SK-N-SH (cell line): ENCODE results near the gene EDN2. TPM values are rescaled to one million over a fixed set of nuclear protein-coding genes. Genes with fewer than 3 reads are reported as not detected.

Experiments
- CTCF ChIA-PET: fragments of 300-600, 350-600 bp; formaldehyde crosslinking; extraction: SDS; loops from one replicate; lab custom pipeline; 2021; lab: Yijun Ruan, JAX
- POLR2A ChIA-PET: fragments of 350-600 bp; sonication (Branson Sonifier 250); formaldehyde crosslinking; extraction: SDS; loops from one replicate; lab custom pipeline; 2020; ENCODE audit warnings: antibody characterized with exemption, inconsistent platforms; lab: Yijun Ruan, JAX
- DNase-seq: peaks from one replicate; pipeline ENCODE4 v3.0.0; 2012
- H2AFZ ChIP-seq: fragments of 200-600 bp; sonication (generic); 2 replicates; pipeline ENCODE4 v1.8.1; 2016; ENCODE audit warnings: antibody characterized with exemption, mild to moderate bottlenecking, low read depth
- H3F3A ChIP-seq: fragments of 200-600 bp; sonication (generic); replicated peaks from 2 replicates; pipeline ENCODE3; 2016; ENCODE audit warnings: antibody characterized with exemption, mild to moderate bottlenecking; ENCODE audit not compliant: insufficient read depth
- H3K27ac ChIP-seq, 2 experiments: fragments of 200-500 bp in 1 of 2; fragments of 200-600 bp in 1 of 2; sonication (Bioruptor generic) in 1 of 2; sonication (generic), shearing (Covaris generic) in 1 of 2; 2 replicates each; pipeline versions ENCODE4 v1.5.1 to v1.6.1; 2014 to 2016; ENCODE audit warnings: low read depth in 2 of 2, inconsistent platforms in 1 of 2, low read length in 1 of 2, mild to moderate bottlenecking in 1 of 2, mixed read lengths in 1 of 2
- H3K27me3 ChIP-seq: fragments of 200-600 bp; sonication (generic), shearing (Covaris generic); 2 replicates; pipeline ENCODE4 v1.6.1; 2016; ENCODE audit warnings: mixed run types; ENCODE audit not compliant: insufficient read depth
- H3K36me3 ChIP-seq, 2 experiments: fragments of 200-500 bp in 1 of 2; fragments of 200-600 bp in 1 of 2; sonication (Bioruptor generic) in 1 of 2; sonication (generic) in 1 of 2; replicated peaks in 1 of 2; 2 replicates each; pipeline versions ENCODE3 to v1.5.1; 2014 to 2016; ENCODE audit warnings: low read length in 1 of 2, mild to moderate bottlenecking in 1 of 2; ENCODE audit not compliant: insufficient read depth in 2 of 2, control insufficient read depth in 1 of 2
- H3K4me1 ChIP-seq, 2 experiments: fragments of 200-500 bp in 1 of 2; fragments of 200-600 bp in 1 of 2; sonication (Bioruptor generic) in 1 of 2; sonication (generic), shearing (Covaris generic) in 1 of 2; 2 replicates each; pipeline versions ENCODE4 v1.5.1 to v1.6.1; 2014 to 2016; ENCODE audit warnings: low read depth in 1 of 2, low read length in 1 of 2, mixed run types in 1 of 2; ENCODE audit not compliant: insufficient read depth in 2 of 2, control insufficient read depth in 1 of 2
- H3K4me2 ChIP-seq: fragments of 200-600 bp; sonication (generic), shearing (Covaris generic); 2 replicates; pipeline ENCODE4 v1.6.1; 2017; ENCODE audit warnings: mixed run types
- H3K4me3 ChIP-seq, 2 experiments: fragments of 200-500 bp in 1 of 2; fragments of 200-600 bp in 1 of 2; sonication (Bioruptor generic) in 1 of 2; sonication (generic), shearing (Covaris generic) in 1 of 2; 2 replicates each; pipeline versions ENCODE4 v1.5.1 to v1.8.1; 2014 to 2016; ENCODE audit warnings: low read depth in 2 of 2, inconsistent platforms in 1 of 2, low read length in 1 of 2, mild to moderate bottlenecking in 1 of 2, mixed read lengths in 1 of 2, moderate library complexity in 1 of 2
- H3K79me2 ChIP-seq: fragments of 200-600 bp; sonication (generic); 2 replicates; pipeline ENCODE4 v1.8.1; 2017; ENCODE audit warnings: mild to moderate bottlenecking; ENCODE audit not compliant: insufficient read depth
- H3K9ac ChIP-seq: fragments of 200-600 bp; sonication (generic); 2 replicates; pipeline ENCODE4 v1.6.1; 2017; ENCODE audit warnings: mixed run types
- H3K9me2 ChIP-seq: fragments of 200-600 bp; sonication (generic); 2 replicates; pipeline ENCODE4 v1.6.1; 2017; ENCODE audit warnings: mixed run types
- H3K9me3 ChIP-seq: fragments of 200-600 bp; sonication (generic); 2 replicates; pipeline ENCODE4 v1.6.1; 2017; ENCODE audit warnings: mixed run types, mild to moderate bottlenecking, moderate library complexity
- H4K20me1 ChIP-seq: fragments of 200-600 bp; sonication (generic); 2 replicates; pipeline ENCODE4 v1.6.1; 2017; ENCODE audit warnings: mild to moderate bottlenecking, mixed run types; ENCODE audit not compliant: insufficient read depth
- CHD2 ChIP-seq: fragments of 150-350 bp; IDR thresholded peaks from 2 replicates; pipeline ENCODE4 v1.6.1; 2018; ENCODE audit warnings: low read length; ENCODE audit not compliant: partially characterized antibody
- FOXJ3 ChIP-seq: sonication (generic); formaldehyde crosslinking; IDR thresholded peaks from 2 replicates; pipeline ENCODE4 v1.5.1; 2020; ENCODE audit warnings: mild to moderate bottlenecking, missing genetic modification reagents
- MAX ChIP-seq: IDR thresholded peaks from 2 replicates; pipeline ENCODE4 v1.4.0; 2012; ENCODE audit warnings: low read depth
- MXI1 ChIP-seq: IDR thresholded peaks from 2 replicates; pipeline ENCODE4 v1.6.1; 2012; ENCODE audit warnings: mild to moderate bottlenecking, low read depth, low read length, improper control_type of control experiment
- NRF1 ChIP-seq: IDR thresholded peaks from 2 replicates; pipeline ENCODE4 v1.6.1; 2012; ENCODE audit warnings: low read depth, mild to moderate bottlenecking, low read length
- POLR2AphosphoS5 ChIP-seq: IDR thresholded peaks from 2 replicates; pipeline ENCODE4 v1.6.1; 2012; ENCODE audit warnings: low read depth, low read length
- RAD21 ChIP-seq: IDR thresholded peaks from 2 replicates; pipeline ENCODE4 v1.6.1; 2012; ENCODE audit warnings: mild to moderate bottlenecking, low read length
- RCOR1 ChIP-seq: fragments of 150-350 bp; IDR thresholded peaks from 2 replicates; pipeline ENCODE4 v1.6.1; 2017; ENCODE audit warnings: antibody characterized with exemption, low read length
- SMC3 ChIP-seq: IDR thresholded peaks from 2 replicates; pipeline ENCODE4 v1.6.1; 2012; ENCODE audit warnings: low read depth, low read length, improper control_type of control experiment
- TAF1 ChIP-seq: IDR thresholded peaks from 2 replicates; pipeline ENCODE4 v1.6.1; 2012; ENCODE audit warnings: low read depth, mild to moderate bottlenecking, low read length, moderate library complexity, borderline replicate concordance
- ZBTB33 ChIP-seq: IDR thresholded peaks from 2 replicates; pipeline ENCODE4 v1.4.0; 2012; ENCODE audit warnings: low read depth, borderline replicate concordance
- WGBS: methylation state at CpG from one replicate; pipeline ENCODE4 v1.1.6; 2017; ENCODE audit warnings: low lambda C conversion rate; 5-methylcytosine and 5-hydroxymethylcytosine counted together
- polyA plus RNA-seq, 3 experiments: library from polyadenylated mRNA; depleted of rRNA; stranded (reverse); fragments of >200 nt; gene quantifications; 2 replicates each; pipeline ENCODE4 v1.2.3, GENCODE V29; 2012
- TF ChIP-seq, protein P1 (sequence below): IDR thresholded peaks from 2 replicates; pipeline ENCODE4; 2012
- TF ChIP-seq, protein P2 (sequence below): fragments of 200-600 bp; sonication (generic); IDR thresholded peaks from 2 replicates; pipeline ENCODE4 v1.6.1; 2017; ENCODE audit warnings: antibody characterized with exemption, mild to moderate bottlenecking, moderate library complexity
- TF ChIP-seq, protein P3 (sequence below): fragments of 150-350 bp; IDR thresholded peaks from 2 replicates; pipeline ENCODE4 v1.6.1; 2016; ENCODE audit warnings: mild to moderate bottlenecking, low read depth, low read length

EDN2 gene
- polyA plus RNA-seq, 1 of the 3 experiments (the other 2 are of a cell fraction), result 0.97 TPM

DNA sequence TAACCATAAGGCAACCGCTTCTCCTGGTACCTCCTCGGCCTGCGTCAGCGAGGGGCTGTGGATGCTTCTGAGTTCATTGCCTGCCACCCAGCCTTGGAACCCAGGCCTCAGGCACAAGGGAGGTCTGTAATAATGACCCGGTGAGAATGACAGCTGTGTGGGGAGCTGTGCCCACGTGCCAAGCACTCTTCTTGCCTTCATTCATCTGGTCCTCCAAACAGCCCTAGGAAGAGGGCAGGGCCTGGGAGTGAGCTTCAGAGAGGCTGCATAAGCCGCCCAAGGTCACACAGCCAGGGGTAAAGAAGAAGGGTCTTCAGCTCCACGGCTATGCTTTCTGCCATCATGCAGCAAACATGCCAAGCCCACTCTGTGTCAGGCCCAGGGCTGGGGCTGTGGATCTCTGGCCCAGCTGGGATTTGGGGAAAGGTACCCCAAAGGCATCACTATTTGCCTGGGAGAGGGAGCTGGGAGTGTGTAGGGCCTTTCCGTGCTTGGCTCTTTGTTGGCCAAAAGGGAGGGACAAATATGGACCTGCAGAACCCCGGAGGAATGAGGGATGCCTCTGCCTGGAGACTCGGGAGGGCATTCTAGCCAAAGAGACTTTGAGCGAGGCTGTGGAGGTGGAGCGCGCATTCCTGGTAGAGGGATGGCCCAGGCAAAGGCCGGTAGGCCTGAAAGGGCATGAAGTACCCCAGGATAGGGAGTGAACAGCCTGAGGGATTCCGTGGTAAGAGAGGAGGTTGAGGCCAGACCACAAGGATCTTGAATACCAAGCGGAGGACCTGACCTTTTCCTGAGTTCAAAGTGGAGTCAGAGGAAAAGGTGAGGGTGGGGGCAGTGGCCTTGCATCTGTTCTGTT lies 10.1 kb upstream of the EDN2 start:
- ChIA-PET POLR2A (interaction anchor here (1.0 kb wide), 1 partner anchor 40 kb away, joined by 3 read pairs; no protein-coding TSS in a partner anchor), CTCF (interaction anchor here (1.3 to 8.6 kb wide), 4 partner anchors 15 to 212 kb away, joined by 3 to 93 read pairs (median 16); partner anchors contain the start of gene EDN2)
- Histone ChIP-seq H4K20me1 (no peaks in the 10 kb centered on the region), H3K79me2 (no peaks in the 10 kb centered on the region), H3K27ac (no peak overlapping the region), H2AFZ (no peak overlapping the region), H3K4me3 (no peak overlapping the region), H3K9ac (no peak overlapping the region), H3K9me3 (no peaks in the 10 kb centered on the region), H3F3A (peaks cover 8% of the 10 kb centered on the region), H3K36me3 (no peaks in the 10 kb centered on the region), H3K9me2 (no peaks in the 10 kb centered on the region), H3K4me2 (no peak overlapping the region), H3K4me1 (peaks cover 17 to 26% of the 10 kb centered on the region in 2 experiments; a peak in 3 of 4 replicates), H3K27me3 (no peaks in the 10 kb centered on the region)
- WGBS, result 97% methylated on average over 13 of the region's 17 CpGs
- no peak for TF ChIP-seq RCOR1
- TF ChIP-seq MAX, result no peak
- TF ChIP-seq CHD2, result no peak
- TF ChIP-seq ZBTB33, result no peak
- TF ChIP-seq, protein P1, sequence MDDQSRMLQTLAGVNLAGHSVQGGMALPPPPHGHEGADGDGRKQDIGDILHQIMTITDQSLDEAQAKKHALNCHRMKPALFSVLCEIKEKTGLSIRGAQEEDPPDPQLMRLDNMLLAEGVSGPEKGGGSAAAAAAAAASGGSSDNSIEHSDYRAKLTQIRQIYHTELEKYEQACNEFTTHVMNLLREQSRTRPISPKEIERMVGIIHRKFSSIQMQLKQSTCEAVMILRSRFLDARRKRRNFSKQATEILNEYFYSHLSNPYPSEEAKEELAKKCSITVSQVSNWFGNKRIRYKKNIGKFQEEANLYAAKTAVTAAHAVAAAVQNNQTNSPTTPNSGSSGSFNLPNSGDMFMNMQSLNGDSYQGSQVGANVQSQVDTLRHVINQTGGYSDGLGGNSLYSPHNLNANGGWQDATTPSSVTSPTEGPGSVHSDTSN, result no peak
- TF ChIP-seq MXI1, result no peak
- no peak for TF ChIP-seq FOXJ3 (CRISPR knock-in tag)
- TF ChIP-seq POLR2AphosphoS5, result no peak
- TF ChIP-seq, protein P2, sequence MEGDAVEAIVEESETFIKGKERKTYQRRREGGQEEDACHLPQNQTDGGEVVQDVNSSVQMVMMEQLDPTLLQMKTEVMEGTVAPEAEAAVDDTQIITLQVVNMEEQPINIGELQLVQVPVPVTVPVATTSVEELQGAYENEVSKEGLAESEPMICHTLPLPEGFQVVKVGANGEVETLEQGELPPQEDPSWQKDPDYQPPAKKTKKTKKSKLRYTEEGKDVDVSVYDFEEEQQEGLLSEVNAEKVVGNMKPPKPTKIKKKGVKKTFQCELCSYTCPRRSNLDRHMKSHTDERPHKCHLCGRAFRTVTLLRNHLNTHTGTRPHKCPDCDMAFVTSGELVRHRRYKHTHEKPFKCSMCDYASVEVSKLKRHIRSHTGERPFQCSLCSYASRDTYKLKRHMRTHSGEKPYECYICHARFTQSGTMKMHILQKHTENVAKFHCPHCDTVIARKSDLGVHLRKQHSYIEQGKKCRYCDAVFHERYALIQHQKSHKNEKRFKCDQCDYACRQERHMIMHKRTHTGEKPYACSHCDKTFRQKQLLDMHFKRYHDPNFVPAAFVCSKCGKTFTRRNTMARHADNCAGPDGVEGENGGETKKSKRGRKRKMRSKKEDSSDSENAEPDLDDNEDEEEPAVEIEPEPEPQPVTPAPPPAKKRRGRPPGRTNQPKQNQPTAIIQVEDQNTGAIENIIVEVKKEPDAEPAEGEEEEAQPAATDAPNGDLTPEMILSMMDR, result no peak
- TF ChIP-seq RAD21, result no peak
- no peak for TF ChIP-seq SMC3
- TF ChIP-seq TAF1, result no peak
- TF ChIP-seq, protein P3, sequence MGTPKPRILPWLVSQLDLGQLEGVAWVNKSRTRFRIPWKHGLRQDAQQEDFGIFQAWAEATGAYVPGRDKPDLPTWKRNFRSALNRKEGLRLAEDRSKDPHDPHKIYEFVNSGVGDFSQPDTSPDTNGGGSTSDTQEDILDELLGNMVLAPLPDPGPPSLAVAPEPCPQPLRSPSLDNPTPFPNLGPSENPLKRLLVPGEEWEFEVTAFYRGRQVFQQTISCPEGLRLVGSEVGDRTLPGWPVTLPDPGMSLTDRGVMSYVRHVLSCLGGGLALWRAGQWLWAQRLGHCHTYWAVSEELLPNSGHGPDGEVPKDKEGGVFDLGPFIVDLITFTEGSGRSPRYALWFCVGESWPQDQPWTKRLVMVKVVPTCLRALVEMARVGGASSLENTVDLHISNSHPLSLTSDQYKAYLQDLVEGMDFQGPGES, result no peak
- TF ChIP-seq NRF1, result no peak
- no peak for DNase-seq
